Lower lobe of right lung (tissue), 2 donors: ENCODE results near the gene SMARCC2. TPM values are rescaled to one million over a fixed set of nuclear protein-coding genes. Genes with fewer than 3 reads are reported as not detected.
"Not testable (repeated sequence)": the region's sequence is repeated elsewhere in the genome, so short reads cannot be mapped to it uniquely, and the experiment has no call there.

ENCODE experiments used
- ATAC-seq, 2 donors: fragments of 200-7000 bp; cut with Tn5 transposase; one replicate each; pipeline ENCODE4 v1.9.1; 2020 to 2022; ENCODE audit warnings: mild to moderate bottlenecking in 2 of 2, moderate library complexity in 2 of 2
- DNase-seq: peaks from one replicate; pipeline ENCODE4 v3.0.0-alpha.2; 2020
- H3K27ac ChIP-seq: fragments of 200-600 bp; one replicate; pipeline ENCODE4 v1.8.0; 2022
- H3K27me3 ChIP-seq: fragments of 200-600 bp; one replicate; pipeline ENCODE4 v1.8.0; 2022; ENCODE audit warnings: low read depth
- H3K36me3 ChIP-seq: fragments of 200-600 bp; one replicate; pipeline ENCODE4 v1.8.0; 2022; ENCODE audit warnings: mild to moderate bottlenecking
- H3K4me1 ChIP-seq: fragments of 200-600 bp; one replicate; pipeline ENCODE4 v1.8.0; 2022
- H3K4me3 ChIP-seq: fragments of 200-600 bp; one replicate; pipeline ENCODE4 v1.8.0; 2022; ENCODE audit warnings: mild to moderate bottlenecking
- H3K9me3 ChIP-seq: fragments of 200-600 bp; one replicate; pipeline ENCODE4 v1.8.0; 2022
- CTCF ChIP-seq: fragments of 200-600 bp; IDR thresholded peaks from one replicate; pipeline ENCODE4 v1.8.0; 2022; ENCODE audit warnings: antibody characterized with exemption, mild to moderate bottlenecking
- intact Hi-C: fragments of 100-400 bp; cut with DNase I; formaldehyde crosslinking; loops from one replicate; pipeline ENCODE4 v1.11.0; 2022
- total RNA-seq: library from RNA; stranded (reverse); fragmentation: NEBNext Ultra II Directional; extraction: Animal tissue kit (Norgen Biotek cat#: 25700); gene quantifications from one replicate; pipeline ENCODE4 v1.2.1, GENCODE V29; 2021
- donor health status: DM: no; HTN: yes; CAD: no; lungs with severe emphysema.

The SMARCC2 gene
- total RNA-seq, 1 donor from 2014 or later = 115 TPM

- no peaks in the 10 kb centered on the region for H3K4me1 ChIP-seq
- peak overlapping the region; percentile 1 for H3K27ac ChIP-seq
- no peaks in the 10 kb centered on the region for H3K9me3 ChIP-seq
- DNase-seq (no peak), ATAC-seq (no peak)
- H3K4me3 ChIP-seq = no peak overlapping the region
- no peak for TF ChIP-seq CTCF
- H3K27me3 ChIP-seq = no peaks in the 10 kb centered on the region
- peaks cover 29% of the 10 kb centered on the region for H3K36me3 ChIP-seq
- intact Hi-C loops = no loop called here
Observed at GRCh38 chr12:56202366-56202765, 13.1 kb upstream of the SMARCC2 start.

- Histone ChIP-seq H3K27ac (no peak overlapping the region), H3K9me3 (no peaks in the 10 kb centered on the region), H3K4me3 (no peak overlapping the region), H3K36me3 (no peaks in the 10 kb centered on the region), H3K4me1 (no peaks in the 10 kb centered on the region), H3K27me3 (no peaks in the 10 kb centered on the region)
- ATAC-seq (no peak), DNase-seq (no peak)
- intact Hi-C loops = no loop called here
- TF ChIP-seq CTCF = no peak
Observed at GRCh38 chr12:56198836-56199235, 9.6 kb upstream of the SMARCC2 start.

GRCh38 chr12:56197921-56198635, 8.8 kb upstream of the SMARCC2 start:
- no peak for ATAC-seq
- no peaks in the 10 kb centered on the region for H3K27me3 ChIP-seq
- TF ChIP-seq CTCF = no peak
- intact Hi-C loops = no loop called here
- H3K9me3 ChIP-seq = no peaks in the 10 kb centered on the region
- no peaks in the 10 kb centered on the region for H3K36me3 ChIP-seq
- no peak overlapping the region for H3K27ac ChIP-seq
- no peak for DNase-seq
- no peaks in the 10 kb centered on the region for H3K4me1 ChIP-seq
- H3K4me3 ChIP-seq = no peak overlapping the region

GRCh38 chr12:56196818-56197550, 7.7 kb upstream of the SMARCC2 start:
- intact Hi-C loops, H3K4me3 ChIP-seq, DNase-seq, H3K36me3 ChIP-seq, H3K4me1 ChIP-seq, H3K9me3 ChIP-seq, H3K27me3 ChIP-seq: not testable (repeated sequence)
- ATAC-seq = peak; percentile 58 to 76
- peak overlapping the region; percentile 36 for H3K27ac ChIP-seq

- H3K4me3 ChIP-seq = no peak overlapping the region
- intact Hi-C loops = no loop called here
- no peaks in the 10 kb centered on the region for H3K36me3 ChIP-seq
- H3K9me3 ChIP-seq = no peaks in the 10 kb centered on the region
- peak in 1 of 2 donors; percentile 28 for ATAC-seq
- peak; percentile 85 for TF ChIP-seq CTCF
- H3K27me3 ChIP-seq = no peaks in the 10 kb centered on the region
- DNase-seq = no peak
- no peak overlapping the region for H3K27ac ChIP-seq
- H3K4me1 ChIP-seq = peaks cover 14% of the 10 kb centered on the region
Observed at GRCh38 chr12:56193025-56193578, 3.8 kb upstream of the SMARCC2 start.

GRCh38 chr12:56192582-56192981, 3.3 kb upstream of the SMARCC2 start:
- TF ChIP-seq CTCF = no peak
- no peak for DNase-seq
- Histone ChIP-seq H3K27me3 (no peaks in the 10 kb centered on the region), H3K9me3 (no peaks in the 10 kb centered on the region), H3K36me3 (no peaks in the 10 kb centered on the region), H3K27ac (no peak overlapping the region), H3K4me3 (no peak overlapping the region), H3K4me1 (peaks cover 20% of the 10 kb centered on the region)
- intact Hi-C loops = no loop called here
- no peak for ATAC-seq
